CD4-positive, alpha-beta T cell treated with Interleukin-12 subunit alpha and Interleukin-12 subunit beta, for 1 hour (primary cell): Measurements from ENCODE around the gene MYO6.
"Not testable (repeated sequence)": the region's sequence is repeated elsewhere in the genome, so short reads cannot be mapped to it uniquely, and the experiment has no call there.

ENCODE experiments used
- DNase-seq: peaks from one replicate; pipeline ENCODE4 v3.0.0-alpha.2; 2020

MYO6 gene

DNA sequence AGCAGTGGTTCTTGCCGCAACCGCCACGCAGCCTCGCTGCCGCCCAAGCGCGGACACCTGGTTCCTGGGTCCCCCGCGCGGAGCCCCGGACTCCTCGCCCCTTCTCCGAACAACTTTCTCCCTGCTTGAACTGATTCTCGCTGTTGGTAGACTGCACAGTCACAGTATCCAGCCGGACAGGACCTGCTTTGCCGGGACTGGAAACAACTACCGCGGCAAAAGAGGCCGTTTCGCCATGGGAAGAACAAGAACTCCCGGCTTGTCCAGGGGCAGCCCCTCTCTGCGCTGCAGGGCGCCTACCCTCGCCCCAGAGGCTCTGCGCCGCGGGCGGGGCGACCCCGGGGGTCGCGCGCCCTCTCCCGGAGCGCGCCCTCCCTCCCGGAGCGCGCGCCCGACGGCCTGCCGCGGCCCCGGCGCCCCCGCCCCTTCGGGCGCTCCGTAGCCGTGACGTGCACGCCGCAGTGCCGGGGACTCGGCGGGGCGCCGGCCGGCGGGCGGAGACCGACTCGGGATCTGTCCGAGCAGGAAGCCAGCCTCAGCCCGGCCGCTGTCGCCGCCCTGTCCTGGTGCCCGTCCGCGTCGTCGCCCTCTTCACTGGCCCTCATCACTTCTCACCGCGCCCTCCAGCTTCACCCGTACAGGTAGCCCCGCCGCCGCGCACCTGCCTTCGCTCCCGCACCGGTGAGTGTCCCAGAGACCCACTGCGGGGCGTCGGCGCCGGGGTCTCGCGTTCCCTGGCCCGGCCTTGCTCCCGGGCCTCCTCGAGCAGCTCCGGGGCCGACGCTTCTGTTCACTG, at the start of gene MYO6:
Gene MYO6, plus strand, starts transcription at position 497 of the 796 bp plus-strand sequence. CDS start 68,309 bp downstream, outside the sequence.
- peak; percentile 53 for DNase-seq

DNA sequence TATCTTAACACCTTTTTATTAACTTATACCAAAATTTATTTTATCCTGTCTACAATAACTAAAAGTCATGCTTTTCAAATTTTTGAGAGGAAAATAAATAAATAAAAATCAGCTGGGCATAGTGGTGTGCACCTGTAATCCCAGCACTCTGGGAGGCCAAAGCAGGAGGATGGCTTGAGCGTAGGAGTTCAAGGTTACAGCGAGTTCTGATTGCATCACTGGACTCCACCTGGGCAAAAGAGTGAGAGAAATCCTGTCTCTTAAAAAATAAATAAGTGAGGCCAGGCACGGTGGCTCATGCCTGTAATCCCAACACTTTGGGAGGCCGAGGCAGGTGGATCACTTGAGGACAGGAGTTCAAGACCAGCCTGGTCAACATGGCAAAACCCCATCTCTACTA, 40.7 kb upstream of the MYO6 start:
- not testable (repeated sequence) for DNase-seq

DNA sequence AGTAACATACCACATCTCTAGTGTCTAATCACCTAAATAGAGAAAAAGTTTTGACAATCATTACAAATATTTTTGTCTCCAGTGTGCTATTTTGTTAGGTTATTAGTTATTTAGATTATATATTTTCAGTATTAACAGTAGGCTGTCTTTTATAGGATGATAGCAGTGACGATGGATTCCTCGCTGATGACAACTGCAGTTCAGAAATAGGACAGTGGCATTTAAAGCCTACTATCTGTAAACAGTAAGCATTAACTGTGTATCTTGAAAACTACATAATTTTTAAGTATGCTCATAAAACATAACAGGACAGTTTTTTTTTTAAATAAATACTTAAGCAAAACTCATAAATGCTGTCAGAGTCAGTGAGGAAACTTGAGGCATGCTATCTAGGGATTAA, 37.9 kb upstream of the MYO6 start:
- DNase-seq = no peak

DNA sequence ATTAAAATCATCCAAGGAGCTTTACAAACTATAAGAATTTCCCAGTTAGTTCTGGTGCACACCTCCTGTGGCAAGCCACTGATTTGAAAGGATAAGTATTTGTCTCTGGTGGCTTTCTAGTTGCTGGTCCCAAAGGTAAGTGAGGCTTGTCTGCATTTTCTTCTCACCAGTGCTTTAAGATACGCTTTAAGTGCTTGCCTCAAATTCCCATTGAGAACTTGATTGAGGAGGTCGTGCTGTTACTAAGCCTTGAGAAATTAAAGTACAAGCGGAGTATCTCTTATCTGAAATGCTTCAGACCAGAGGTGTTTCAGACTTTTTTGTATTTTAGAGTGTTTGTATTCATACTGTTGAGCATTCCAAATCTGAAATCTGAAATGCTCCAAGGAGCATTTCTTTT, 29.9 kb upstream of the MYO6 start:
- DNase-seq = no peak

DNA sequence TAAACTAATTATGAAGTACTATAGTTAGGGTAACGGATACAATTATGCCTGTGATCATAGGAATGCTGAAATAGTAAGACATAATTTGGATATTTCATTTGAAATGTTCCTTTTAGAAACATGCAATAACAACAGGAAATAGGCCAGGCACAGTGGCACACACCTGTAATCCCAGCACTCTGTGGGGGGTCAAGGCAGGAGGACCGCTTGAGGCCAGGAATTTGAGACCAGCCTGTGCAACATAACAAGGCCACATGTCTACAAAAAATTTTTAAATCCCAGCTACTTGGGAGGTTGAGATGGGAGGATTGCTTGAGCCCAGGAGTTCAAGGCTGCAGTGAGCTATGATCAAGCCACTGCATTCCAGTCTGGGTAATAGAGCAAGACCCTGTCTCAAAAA, 25.7 kb upstream of the MYO6 start:
- DNase-seq = no peak

DNA sequence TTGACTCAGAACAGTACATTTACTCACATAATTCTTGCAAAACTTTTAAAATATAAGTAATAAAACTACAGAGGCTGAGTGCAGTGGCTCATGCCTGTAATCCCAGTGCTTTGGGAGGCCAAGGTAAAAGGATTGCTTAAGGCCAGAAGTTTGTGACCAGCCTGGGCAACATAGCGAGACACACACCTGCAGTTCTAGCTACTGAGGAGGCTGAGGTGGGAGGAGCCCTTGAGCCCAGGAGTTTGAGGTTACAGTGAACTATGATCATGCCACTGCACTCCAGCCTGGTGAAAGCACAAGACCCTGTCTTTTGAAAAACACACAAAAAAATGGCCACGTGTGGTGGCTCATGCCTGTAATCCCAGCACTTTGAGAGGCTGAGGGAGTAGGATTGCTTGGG, 21.8 kb upstream of the MYO6 start:
- no peak for DNase-seq

DNA sequence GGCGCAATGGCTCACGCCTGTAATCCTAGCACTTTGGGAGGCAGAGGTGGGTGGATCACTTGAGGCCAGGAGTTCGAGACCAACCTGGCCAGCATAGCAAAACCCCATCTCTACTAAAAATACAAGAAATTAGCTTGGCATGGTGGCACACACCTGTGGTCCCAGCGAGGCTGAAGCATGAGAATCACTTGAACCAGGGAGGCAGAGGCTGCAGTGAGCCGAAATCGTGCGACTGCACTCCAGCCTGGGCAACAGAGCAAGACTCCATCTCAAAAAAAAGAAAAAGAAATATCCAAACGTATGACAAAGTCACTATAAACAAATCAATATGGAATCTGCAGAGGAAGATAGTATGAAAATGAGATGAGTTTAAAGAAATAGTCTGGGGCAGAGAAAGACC, 18.0 kb upstream of the MYO6 start:
- not testable (repeated sequence) for DNase-seq

DNA sequence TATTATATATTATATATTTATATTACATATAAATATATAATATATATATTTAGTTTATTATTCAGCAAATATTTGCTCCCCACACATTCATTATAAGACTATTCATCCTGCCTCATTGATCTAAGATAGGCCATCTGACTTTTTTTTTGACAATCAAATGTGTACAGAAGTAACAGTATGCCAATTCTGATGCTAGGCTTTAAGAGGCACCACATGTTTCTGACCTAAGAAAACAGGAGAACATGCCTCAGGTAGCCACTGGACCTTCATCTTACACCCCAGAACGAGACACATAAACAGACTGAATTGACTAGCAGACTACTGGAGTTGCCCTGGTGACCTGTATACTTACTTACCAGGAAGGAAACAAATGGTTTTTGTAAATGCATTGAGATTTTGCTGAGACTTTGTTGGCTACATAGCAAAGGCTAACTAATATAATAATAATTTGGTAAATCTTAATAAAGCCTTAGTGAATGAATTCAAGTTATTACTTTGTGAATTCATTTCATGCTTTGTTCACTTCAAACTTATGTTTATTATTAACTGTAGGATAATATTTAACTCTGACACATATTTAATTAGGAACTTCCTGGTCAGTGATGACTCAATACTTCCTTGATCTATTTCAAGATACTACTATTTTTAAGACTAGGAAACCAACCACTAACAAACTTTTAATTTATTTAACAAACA, 13.4 kb upstream of the MYO6 start:
- no peak for DNase-seq

DNA sequence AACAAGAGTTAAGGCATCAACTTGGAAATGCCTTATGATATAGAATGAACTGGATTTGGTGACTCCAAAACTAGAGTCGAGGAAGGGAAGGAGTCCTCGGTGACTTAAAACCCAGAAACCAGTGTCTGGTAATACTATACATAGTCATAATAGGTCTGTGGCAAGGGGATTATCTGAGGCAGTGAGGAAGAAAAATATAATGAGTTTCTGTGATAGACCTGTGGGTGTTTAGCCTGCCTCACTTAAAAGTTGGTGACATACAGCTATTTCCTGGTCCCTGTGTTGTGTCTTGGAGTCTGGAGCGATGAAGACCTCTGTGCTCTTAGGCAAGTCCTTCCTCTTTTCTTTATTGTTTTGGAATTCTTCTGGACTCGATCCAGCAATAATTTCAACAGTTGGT, 5.1 kb upstream of the MYO6 start:
- no peak for DNase-seq

DNA sequence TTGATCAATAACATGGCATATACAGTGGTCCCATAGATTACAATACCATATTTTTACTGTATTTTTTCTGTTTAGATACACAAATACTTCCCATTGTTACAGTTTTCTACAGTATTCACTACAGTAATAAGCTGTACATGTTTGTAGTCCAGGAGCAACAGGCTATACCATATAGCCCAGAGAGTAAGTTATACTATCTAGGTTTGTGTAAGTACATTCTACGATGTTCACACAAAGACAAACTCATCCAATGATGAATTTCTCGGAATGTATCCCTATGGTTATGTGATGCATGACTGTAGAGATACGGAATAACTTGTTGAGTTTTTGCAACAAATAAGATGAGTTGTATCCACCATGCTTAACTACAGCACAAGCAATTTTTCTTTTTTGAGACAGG, 3.6 kb upstream of the MYO6 start:
- DNase-seq = no peak

DNA sequence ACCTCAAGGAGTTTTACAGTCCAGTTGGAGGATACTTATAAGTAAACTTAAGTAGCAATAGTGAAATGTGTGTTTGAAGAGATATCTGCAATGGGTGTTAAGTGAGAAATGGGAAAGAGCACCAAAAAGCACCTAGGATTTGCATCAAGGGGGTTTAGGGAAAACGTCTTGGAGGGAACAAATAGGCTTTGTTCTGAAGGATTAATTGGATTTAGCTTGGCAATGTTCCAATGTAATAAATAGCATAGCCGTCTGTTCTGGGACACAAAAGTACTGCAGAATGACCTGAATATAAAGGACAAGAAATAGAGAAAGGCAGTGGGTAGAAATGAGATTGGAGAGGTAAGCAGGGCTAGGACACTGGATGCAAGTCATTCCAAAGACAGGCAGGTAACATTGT, 2.8 kb upstream of the MYO6 start:
- DNase-seq = no peak

DNA sequence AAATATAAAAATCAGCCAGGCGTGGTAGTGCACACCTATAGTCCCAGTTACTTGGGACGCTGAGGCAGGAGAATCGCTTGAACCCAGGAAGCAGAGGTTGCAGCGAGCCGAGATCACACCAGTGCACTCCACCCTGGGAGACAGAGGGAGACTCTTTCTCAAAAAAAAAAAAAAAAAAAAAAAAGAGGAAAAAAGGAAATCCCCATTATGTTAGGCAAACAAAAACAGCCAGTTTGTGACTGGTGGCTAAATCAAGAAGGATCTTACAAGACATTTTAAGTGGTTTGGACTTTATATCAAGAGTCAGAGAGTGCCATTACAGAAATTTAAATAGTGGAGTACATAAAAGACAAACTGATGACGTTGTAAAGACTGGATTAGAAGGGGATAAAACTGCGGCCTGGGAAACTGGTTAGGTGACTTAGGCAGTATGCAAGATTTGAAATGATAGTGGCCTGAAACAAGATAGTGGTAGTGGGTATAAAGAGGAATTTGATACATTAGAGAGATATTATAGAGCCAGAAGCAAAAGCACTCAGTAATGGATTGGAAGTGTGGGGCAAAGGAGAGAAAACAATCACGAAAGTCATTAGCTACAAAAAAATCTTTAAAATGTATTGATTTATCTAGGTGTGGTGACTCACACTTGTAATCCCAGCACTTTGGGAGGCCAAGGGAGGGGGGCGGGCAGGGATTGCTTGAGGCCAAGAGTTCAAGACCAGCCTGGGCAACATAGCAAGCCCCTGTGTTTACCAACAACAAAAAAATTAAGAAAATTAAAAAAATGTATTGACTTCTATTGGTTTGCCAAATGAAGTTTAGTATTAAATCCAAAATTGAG, 1.7 kb upstream of the MYO6 start:
- DNase-seq = no peak

DNA sequence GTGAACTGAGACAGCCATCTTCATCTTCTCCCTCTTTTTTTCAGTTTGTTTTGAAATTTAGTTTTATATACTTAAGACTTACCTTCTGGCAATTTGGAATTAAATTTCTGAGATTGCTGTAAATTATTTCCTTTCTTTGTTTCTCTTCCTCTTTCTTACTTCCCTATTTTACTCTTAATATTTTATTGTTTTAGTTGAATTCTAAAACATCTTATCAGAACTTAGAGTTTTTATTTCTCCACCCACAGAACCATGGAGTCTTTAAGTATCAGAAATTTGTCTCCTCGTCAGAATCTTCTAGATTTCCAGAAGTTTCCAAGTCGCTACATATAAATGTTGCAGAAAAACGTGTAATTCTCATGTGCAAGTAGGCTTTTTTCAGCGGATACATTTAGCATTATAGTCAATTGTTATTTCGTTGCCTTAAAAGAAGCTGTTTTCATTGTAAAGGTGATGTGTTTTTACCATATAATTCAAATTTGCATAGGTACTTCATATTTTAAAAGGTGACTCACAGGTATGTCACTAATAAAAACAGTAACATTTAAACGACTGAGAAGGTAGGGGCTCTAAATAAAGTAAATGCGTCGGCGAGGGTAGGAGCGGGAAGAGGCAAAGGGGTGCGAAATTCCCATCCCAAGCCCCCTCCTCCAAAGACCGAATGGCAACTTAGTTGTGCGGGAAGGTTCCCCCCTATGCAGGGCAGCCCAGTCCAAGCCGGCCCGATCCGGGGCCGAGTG, 866 bp upstream of the MYO6 start:
- DNase-seq = no peak

DNA sequence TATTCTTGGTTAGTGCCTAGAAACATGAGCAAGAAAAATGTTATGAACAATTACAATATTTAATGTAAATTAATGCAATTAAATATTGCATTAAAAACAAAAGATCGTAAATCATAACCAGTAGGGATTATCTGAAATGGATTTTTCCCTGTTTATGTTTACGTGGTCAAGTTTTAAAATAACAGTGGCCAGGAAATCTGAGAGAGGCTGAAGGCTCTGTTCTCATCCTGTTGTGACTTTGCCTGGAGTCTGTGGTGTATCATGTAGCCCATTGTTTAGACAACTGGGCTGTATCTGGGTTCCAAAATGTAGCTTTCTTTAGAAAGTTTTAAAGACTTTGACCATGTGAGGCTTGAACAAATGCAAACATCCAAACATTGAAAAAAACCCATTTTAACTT, 2.4 kb downstream of the MYO6 start:
- no peak for DNase-seq

DNA sequence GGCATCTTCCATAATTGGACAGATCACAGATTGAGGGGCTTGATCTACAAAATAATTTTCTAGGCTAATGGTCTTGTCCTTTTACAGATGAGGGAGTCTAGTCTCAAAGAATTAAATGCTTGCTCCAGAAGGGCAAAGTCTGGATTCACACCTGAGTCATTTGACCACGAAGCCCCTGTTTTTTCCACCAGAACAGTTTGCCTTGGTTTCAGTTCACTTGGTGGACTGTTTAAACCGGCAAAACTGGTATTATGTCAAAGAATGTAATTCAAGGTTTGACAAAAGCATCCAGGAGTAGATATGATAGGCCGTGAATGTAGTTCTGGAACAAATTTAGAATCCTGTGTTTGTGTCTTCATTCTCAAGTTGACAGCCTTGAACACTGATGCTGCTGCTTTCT, 3.3 kb downstream of the MYO6 start:
- no peak for DNase-seq

DNA sequence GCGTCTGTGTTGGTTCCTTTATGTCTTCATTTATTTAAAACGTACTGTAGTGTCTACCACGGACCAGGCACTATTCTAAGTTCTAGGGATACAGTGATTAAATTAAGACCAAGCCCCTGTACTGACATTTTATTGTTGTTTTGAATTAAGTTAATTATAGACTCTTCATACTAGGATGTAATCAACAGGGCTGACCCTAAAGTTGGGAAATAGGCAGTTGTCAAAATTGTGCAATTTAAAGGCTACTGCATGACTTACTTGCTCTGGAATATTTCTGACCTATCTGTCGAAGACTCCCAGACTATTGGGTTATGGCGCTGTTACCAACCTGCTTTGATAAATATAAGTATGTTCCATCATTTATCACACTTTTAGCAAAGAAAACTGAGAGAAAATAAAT, 6.7 kb downstream of the MYO6 start:
- DNase-seq = no peak

DNA sequence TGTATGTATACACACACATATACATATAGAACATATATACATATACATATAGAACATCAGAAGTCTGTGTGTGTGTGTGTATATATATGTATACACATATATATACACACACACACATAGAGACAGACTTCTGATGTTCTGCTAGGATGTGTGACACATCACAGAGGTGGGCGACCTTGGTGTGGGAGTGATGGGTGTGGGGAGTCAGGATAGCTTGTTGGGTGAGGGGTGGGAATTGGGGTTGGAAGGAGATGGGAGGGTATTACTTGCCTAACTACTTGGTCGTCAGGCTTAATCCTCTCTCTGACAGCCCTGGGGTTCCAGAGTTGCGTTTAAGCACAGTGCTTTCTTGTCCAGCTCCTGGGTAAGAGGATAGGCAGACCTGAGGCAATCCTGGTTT, 8.3 kb downstream of the MYO6 start:
- no peak for DNase-seq

DNA sequence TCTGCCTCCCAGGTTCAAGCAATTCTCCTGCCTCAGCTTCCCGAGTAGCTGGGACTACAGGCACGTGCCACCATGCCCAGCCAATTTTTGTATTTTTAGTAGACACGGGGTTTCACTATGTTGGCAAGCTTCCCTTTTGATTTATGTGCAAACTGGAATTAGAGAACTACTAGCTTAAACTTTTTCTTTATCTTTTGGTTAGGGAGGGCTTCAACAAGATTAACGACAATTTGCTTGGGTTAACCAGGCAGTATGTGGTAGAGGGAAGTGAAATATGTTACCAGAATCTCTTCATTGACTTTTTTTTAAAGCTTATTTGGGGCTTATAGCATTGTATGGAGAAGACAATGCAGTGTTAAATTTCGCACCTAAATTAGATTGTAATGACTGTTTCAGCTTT, 9.0 kb downstream of the MYO6 start:
- DNase-seq = no peak

DNA sequence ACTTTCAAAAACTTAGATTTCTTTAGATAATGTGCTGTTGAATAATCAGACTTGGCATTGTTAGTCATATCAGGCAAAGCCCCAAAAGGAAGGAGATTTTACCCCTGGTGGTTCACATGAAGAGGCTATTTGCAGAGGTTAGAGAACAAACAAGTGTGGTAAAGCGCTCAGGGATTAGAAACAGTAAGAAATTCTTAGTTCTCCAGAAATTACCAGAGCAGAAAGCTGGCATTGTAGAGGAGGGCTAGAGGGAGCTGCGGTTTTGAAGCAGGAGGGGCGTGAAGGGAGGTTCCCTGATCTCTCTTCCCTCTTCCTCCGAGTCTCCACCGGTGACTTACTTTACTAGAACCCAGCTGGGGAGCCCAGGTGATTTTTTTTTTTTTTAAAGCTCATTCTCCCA, 10.2 kb downstream of the MYO6 start:
- no peak for DNase-seq

DNA sequence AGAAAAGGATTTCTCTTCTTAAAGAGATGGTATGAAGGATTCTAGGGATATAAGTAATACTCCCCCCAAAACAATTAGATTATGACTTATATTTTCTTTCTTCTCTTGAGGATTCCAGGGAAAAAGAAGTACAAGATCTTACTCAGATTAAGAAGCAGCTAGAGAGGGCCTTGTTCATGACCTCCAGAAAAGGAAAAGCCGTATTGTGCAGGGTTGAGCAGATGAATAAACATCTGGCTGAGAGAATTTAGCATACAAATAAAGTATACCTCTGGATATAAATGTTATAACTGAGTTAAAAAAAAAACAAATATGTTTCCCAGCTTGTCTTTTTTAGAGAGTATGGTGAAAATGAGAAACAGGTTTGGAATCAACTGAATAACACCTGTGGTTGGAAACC, 11.3 kb downstream of the MYO6 start:
- no peak for DNase-seq

DNA sequence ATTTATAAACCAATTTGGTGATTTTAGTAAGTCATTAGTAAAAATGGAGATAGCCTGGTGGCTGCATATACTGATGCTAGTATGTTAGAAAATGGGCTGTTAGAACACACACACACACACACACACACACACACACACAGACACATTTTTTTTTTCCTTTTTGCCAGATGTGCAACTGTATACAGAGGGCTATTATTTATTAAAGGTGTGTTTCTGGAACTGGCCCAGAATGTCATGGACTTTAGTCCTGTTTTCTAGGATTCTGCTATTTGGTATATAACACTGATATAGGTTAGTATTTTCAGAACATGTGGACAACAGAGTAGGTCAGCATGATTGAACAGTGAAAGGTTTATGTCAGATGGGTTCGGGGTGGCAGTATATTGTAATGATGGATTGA, 12.4 kb downstream of the MYO6 start:
- no peak for DNase-seq

DNA sequence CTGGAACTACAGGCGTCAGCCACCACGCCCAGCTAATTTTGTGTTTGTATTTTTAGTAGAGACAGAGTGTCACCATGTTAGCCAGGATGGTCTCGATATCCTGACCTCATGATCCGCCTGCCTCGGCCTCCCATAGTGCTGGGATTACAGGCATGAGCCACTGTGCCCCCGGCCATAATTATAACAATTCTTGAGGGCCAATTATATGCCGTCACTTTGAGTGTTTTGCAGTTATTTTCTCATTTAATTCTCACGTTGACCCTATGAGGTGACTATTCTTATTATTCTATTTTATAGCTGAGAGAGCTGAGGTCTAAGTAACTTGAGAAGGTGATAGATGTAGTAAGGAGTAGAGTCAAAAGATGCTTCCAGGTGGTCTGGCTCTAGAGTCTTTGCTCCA, 13.0 kb downstream of the MYO6 start:
- no peak for DNase-seq

DNA sequence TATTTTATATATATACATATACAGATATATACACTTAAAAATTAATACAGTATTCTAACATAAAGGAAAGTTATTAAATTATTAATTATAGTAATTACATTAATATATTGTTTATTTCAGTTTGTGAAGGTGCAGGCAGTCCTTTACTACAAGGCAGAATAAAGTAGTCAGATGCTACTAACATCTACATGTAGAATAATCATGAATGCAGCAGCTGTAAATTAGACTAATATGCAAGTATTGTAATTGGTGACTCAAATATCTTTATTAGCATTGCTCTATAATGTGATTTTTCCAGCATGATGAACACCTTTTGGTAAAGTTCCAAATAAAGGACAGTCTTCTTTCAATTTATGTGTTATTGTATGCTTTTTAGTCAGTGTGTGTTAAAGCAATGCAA, 17.3 kb downstream of the MYO6 start:
- DNase-seq = no peak
